HepG2 (cell line): ENCODE measurements around the gene DLX6. TPM values are rescaled to one million over a fixed set of nuclear protein-coding genes. Genes with fewer than 3 reads are reported as not detected.

Experiments
- ARNTL ChIP-seq: sonication (generic); formaldehyde crosslinking; IDR thresholded peaks from 2 replicates; pipeline ENCODE4 v1.4.0; 2020; ENCODE audit warnings: mild to moderate bottlenecking, missing genetic modification reagents
- ATM ChIP-seq: fragments of 450-650 bp; IDR thresholded peaks from 2 replicates; pipeline ENCODE4 v1.7.1; 2017; ENCODE audit warnings: mild to moderate bottlenecking, borderline replicate concordance
- GLMP ChIP-seq: sonication (generic); formaldehyde crosslinking; IDR thresholded peaks from 2 replicates; pipeline ENCODE4 v1.9.0; 2021; ENCODE audit warnings: missing genetic modification reagents, mild to moderate bottlenecking, borderline replicate concordance
- HDAC6 ChIP-seq: fragments of 200-600 bp; sonication (generic); IDR thresholded peaks from 2 replicates; pipeline ENCODE4 v1.7.0; 2017; ENCODE audit warnings: mild to moderate bottlenecking, antibody characterized with exemption, low read length, low read depth
- HNRNPUL1 ChIP-seq: fragments of 200-400 bp; formaldehyde crosslinking; IDR thresholded peaks from 2 replicates; pipeline ENCODE4 v1.6.1; 2017; ENCODE audit warnings: low read depth, mild to moderate bottlenecking, low read length, moderate library complexity
- HOXA7 ChIP-seq: sonication (generic); formaldehyde crosslinking; IDR thresholded peaks from 2 replicates; pipeline ENCODE4 v1.8.1; 2022; ENCODE audit warnings: mild to moderate bottlenecking, missing genetic modification reagents, moderate library complexity
- HOXD1 ChIP-seq: sonication (generic); formaldehyde crosslinking; IDR thresholded peaks from 2 replicates; pipeline ENCODE4 v1.5.0; 2020; ENCODE audit warnings: missing genetic modification reagents
- JDP2 ChIP-seq: sonication (generic); formaldehyde crosslinking; IDR thresholded peaks from 2 replicates; pipeline ENCODE4 v1.8.1; 2022; ENCODE audit warnings: missing genetic modification reagents, borderline replicate concordance
- NKX3-1 ChIP-seq: sonication (generic); formaldehyde crosslinking; IDR thresholded peaks from 2 replicates; pipeline ENCODE4 v1.5.0; 2020; ENCODE audit warnings: missing genetic modification reagents
- TRIM22 ChIP-seq: fragments of 450-650 bp; IDR thresholded peaks from 2 replicates; pipeline ENCODE4 v1.6.1; 2017
- TSC22D2 ChIP-seq: sonication (generic); formaldehyde crosslinking; IDR thresholded peaks from 2 replicates; pipeline ENCODE4 v1.5.1; 2020; ENCODE audit warnings: missing genetic modification reagents, mild to moderate bottlenecking, borderline replicate concordance
- ZBTB26 ChIP-seq: IDR thresholded peaks from 2 replicates; pipeline ENCODE4 v1.6.1; 2016; ENCODE audit warnings: missing compliant biosample characterization, missing genetic modification reagents, borderline replicate concordance
- ZBTB8A ChIP-seq: sonication (generic); formaldehyde crosslinking; IDR thresholded peaks from 2 replicates; pipeline ENCODE4 v1.4.0; 2020; ENCODE audit warnings: mild to moderate bottlenecking, low read depth, missing genetic modification reagents, borderline replicate concordance
- ZFYVE20 ChIP-seq: sonication (generic); formaldehyde crosslinking; IDR thresholded peaks from 2 replicates; pipeline ENCODE4 v1.8.0; 2023; ENCODE audit warnings: low read depth, mild to moderate bottlenecking, moderate library complexity, missing genetic modification reagents, borderline replicate concordance
- ZMYM2 ChIP-seq: sonication (generic); formaldehyde crosslinking; IDR thresholded peaks from 2 replicates; pipeline ENCODE4 v1.8.0; 2022; ENCODE audit warnings: mild to moderate bottlenecking, missing genetic modification reagents
- ZNF101 ChIP-seq: sonication (generic); formaldehyde crosslinking; IDR thresholded peaks from 2 replicates; pipeline ENCODE4 v1.4.0; 2020; ENCODE audit warnings: mild to moderate bottlenecking, low read depth, missing genetic modification reagents, borderline replicate concordance
- ZNF136 ChIP-seq: sonication (generic); formaldehyde crosslinking; IDR thresholded peaks from 2 replicates; pipeline ENCODE4 v1.8.1; 2022; ENCODE audit warnings: low read depth, mild to moderate bottlenecking, moderate library complexity, missing genetic modification reagents
- ZNF264 ChIP-seq: sonication (generic); formaldehyde crosslinking; IDR thresholded peaks from 2 replicates; pipeline ENCODE4 v1.4.0; 2020; ENCODE audit warnings: missing genetic modification reagents
- ZNF468 ChIP-seq: sonication (generic); formaldehyde crosslinking; IDR thresholded peaks from 2 replicates; pipeline ENCODE4 v1.8.0; 2022; ENCODE audit warnings: mild to moderate bottlenecking, moderate library complexity, missing genetic modification reagents
- ZNF496 ChIP-seq: sonication (generic); formaldehyde crosslinking; IDR thresholded peaks from 2 replicates; pipeline ENCODE4 v1.8.1; 2023; ENCODE audit warnings: mild to moderate bottlenecking, moderate library complexity, missing genetic modification reagents; ENCODE audit not compliant: insufficient replicate concordance
- polyA plus RNA-seq, 8 experiments: library from polyadenylated mRNA; depleted of rRNA in 3 of 8; stranded (reverse) in 7 of 8; unstranded in 1 of 8; fragments of >200 nt; fragmentation: Illumina TruSeq in 4 of 8; extraction: Trizol in 4 of 8; gene quantifications; 2 replicates each; pipeline versions ENCODE4 v1.2.1 to v1.2.3, GENCODE V29; 2011 to 2016; ENCODE audit warnings: low read depth in 4 of 8, missing spikeins in 1 of 8, mixed read lengths in 1 of 8; ENCODE audit not compliant: insufficient read depth in 1 of 8
- total RNA-seq, 5 experiments: library from RNA; depleted of rRNA; stranded (reverse); fragments of >200 nt; fragmentation: Illumina TruSeq; extraction: Trizol; gene quantifications; 2 replicates each; pipeline ENCODE4 v1.2.3, GENCODE V29; 2016; ENCODE audit warnings: low read depth in 1 of 5
- TF ChIP-seq, protein P1 (sequence below): IDR thresholded peaks from 2 replicates; pipeline ENCODE4 v1.6.1; 2016; ENCODE audit warnings: missing biosample characterization, missing genetic modification reagents, low read depth
- TF ChIP-seq, protein P2 (sequence below): sonication (generic); formaldehyde crosslinking; IDR thresholded peaks from 2 replicates; pipeline ENCODE4 v1.8.0; 2022; ENCODE audit warnings: low read depth, missing genetic modification reagents
- TF ChIP-seq, protein P3 (sequence below): sonication (generic); formaldehyde crosslinking; IDR thresholded peaks from 2 replicates; pipeline ENCODE4 v1.4.0; 2020; ENCODE audit warnings: missing genetic modification reagents

DLX6 gene
- total and polyA plus RNA-seq, 2 of the 13 experiments (the other 11 are each of a cell fraction or from before 2014, with no cell fraction given) = 3.5 to 5.5 TPM

GRCh38 chr7:97006055-97006815 lies 882 bp downstream of the DLX6 start (continued):
- TF ChIP-seq ZBTB26 (0 out of 2 replicates have a peak, but pooled peaks have one; percentile 11), ATM (no peak), HNRNPUL1 (no peak), ZFYVE20 (no peak), NKX3-1 (CRISPR knock-in tag) (no peak), HDAC6 (no peak), ZNF136 (no peak), ZNF264 (no peak), ZBTB8A (CRISPR knock-in tag) (no peak), ZMYM2 (CRISPR knock-in tag) (no peak), JDP2 (CRISPR knock-in tag) (no peak), HOXA7 (CRISPR knock-in tag) (no peak), ZNF496 (no peak), ARNTL (CRISPR knock-in tag) (no peak), HOXD1 (CRISPR knock-in tag) (no peak), GLMP (CRISPR knock-in tag) (no peak), ZNF468 (CRISPR knock-in tag) (no peak), TRIM22 (no peak), TSC22D2 (CRISPR knock-in tag) (no peak), ZNF101 (CRISPR knock-in tag) (no peak)
- TF ChIP-seq, protein P1, sequence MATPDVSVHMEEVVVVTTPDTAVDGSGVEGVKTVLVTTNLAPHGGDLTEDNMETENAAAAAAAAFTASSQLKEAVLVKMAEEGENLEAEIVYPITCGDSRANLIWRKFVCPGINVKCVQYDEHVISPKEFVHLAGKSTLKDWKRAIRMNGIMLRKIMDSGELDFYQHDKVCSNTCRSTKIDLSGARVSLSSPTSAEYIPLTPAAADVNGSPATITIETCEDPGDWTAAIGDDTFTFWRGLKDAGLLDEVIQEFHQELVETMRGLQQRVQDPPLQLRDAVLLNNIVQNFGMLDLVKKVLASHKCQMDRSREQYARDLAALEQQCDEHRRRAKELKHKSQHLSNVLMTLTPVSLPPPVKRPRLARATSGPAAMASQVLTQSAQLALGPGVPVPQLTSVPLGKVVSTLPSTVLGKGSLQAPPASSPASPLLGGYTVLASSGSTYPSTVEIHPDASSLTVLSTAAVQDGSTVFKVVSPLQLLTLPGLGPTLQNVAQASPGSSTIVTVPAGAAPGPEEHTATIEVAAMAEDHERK = no peak
- TF ChIP-seq, protein P2, sequence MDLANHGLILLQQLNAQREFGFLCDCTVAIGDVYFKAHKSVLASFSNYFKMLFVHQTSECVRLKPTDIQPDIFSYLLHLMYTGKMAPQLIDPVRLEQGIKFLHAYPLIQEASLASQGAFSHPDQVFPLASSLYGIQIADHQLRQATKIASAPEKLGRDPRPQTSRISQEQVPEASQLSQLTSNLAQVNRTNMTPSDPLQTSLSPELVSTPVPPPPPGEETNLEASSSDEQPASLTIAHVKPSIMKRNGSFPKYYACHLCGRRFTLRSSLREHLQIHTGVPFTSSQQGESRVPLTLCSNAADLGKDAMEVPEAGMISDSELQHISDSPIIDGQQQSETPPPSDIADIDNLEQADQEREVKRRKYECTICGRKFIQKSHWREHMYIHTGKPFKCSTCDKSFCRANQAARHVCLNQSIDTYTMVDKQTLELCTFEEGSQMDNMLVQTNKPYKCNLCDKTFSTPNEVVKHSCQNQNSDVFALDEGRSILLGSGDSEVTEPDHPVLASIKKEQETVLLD = peak; percentile 70
- TF ChIP-seq, protein P3, sequence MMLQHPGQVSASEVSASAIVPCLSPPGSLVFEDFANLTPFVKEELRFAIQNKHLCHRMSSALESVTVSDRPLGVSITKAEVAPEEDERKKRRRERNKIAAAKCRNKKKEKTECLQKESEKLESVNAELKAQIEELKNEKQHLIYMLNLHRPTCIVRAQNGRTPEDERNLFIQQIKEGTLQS = no peak
